Fibroblast of skin of scalp (primary cell): Measurements from ENCODE around the gene AKAP3.

Source experiments
- DNase-seq: peaks from one replicate; pipeline ENCODE4 v3.0.0-alpha.2; 2013

AKAP3 gene

DNA sequence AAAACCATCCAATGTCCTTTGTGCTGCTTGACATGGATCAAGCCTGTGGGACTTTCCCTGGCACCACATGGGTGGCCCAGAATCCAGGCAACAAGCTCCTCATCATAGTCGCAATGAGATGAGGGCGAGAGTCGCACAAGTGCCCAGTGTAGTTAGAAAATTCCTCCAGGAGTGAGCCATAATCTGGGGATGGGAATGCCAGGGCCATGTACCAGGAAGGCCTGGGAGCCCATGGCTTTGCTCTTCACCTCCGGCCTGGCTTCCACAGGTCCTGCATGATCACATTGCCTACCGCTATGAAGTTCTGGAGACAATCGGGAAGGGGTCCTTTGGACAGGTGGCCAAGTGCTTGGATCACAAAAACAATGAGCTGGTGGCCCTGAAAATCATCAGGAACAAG, 53.0 kb downstream of the AKAP3 start:
- no peak for DNase-seq

DNA sequence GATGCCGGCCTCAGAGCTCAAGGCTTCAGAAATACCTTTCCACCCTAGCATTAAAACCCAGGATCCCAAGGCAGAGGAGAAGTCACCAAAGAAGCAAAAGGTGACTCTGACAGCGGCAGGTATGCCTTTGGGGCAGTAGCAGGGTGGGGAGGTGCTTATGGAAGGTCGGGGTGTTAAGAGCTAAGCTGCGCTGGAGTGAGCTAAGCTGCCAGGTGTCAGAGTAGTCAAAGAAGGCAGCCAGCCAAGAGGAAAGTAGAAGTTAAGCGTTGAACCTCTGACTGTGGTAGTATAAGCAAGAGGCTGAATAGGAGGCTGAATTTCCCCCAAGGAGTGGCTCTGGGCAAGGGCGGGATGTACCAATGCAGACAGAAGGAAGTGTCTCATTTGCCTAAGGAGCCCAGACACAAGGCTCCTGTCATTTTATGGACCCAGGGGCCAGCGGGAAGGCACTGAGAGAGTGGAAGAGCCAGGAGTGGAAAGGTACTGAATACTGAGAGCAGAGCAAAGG, 57.6 kb downstream of the AKAP3 start:
- DNase-seq = no peak

DNA sequence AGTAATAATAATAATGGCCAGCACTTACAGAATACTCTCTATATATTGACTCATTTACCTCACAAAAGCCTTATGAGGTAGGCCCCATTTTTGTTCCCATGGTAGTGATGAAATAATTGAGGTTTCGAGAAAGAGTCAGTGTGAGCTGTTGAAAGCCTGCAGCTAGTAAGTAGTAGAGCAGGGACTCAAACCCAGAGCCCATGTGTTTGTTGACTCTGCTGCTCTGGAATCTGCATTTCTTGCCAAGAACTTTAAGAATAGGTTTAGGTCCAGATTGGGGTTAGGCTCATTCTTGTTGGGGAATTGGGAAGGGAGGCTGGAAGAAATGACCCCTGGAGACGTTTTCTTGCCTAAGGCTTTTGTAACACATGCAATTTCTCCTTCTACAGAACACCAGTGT, 58.9 kb downstream of the AKAP3 start:
- no peak for DNase-seq

DNA sequence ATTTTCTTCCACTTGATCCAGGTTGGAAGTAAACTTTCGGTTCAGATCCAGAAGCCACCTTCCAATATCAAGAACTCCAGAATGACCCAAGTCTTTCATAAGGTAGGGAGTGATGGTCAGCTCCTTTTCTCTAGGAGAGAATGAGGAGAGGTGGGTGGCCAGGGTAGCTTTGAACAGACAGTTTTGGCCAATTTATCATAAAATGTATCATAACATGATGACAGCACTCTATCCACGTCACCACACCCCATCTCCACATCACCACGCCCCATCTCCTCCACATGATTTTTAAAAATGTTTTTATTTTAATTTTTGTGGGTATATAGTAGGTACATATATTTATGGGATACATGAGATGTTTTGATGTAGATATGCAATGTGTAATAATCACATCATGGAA, 59.9 kb downstream of the AKAP3 start:
- DNase-seq = no peak

DNA sequence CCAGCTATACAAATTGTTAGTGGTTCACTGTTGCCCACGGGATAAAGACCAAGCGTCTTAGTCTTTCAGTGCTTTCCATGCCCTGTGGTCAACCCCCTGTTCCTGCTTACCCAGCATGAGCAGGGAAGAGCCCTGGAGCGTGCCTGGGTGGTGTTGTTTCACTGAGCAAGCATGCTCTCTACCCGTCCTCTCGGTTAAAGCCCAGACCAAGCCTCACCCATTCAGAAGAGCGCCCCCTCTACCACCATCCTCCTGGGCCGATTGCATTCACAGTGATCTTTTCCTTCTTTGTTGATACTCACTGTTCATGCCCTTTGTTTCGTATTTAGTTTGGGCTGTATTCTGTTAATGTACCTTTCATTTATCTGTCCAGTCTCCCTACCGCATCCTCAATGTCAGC, 61.7 kb downstream of the AKAP3 start:
- DNase-seq = no peak

DNA sequence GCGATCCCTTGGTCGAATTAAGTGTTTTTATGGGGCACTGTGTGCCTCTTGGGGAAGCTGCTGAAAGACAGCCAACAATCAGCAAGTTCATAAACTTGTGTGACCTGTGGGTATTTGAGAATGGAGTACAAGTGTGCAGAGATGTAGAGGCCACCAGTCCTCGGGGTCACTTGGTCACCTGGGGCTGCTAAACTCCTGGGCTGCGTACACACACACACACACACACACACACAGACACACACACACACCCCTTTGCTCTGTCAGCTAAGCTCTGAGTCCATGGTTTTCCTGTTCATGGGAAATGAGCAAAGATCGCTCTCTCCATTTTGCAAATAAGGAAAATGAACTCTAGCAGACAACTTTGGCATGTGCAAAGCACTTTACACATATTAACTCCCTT, 62.4 kb downstream of the AKAP3 start:
- DNase-seq = no peak

DNA sequence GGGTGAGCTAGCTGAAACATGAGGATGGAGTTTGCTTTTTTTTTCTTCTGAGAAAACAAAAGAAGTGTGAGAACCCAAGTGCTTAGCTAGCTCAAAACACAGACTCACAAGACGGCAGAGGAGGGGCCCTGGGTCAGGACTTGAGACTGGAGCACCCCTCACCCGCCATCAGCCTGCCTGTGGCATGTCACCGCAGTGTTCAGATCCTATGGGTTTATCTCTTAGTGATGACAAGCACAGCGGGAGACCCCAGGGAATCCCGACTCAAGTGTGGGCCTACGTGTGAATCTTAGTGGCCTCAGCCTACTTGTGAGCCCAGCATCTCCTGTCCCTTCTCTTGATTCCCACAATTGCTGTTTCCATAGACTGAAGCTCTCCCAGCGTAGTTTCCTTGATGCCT, 64.0 kb downstream of the AKAP3 start:
- no peak for DNase-seq

DNA sequence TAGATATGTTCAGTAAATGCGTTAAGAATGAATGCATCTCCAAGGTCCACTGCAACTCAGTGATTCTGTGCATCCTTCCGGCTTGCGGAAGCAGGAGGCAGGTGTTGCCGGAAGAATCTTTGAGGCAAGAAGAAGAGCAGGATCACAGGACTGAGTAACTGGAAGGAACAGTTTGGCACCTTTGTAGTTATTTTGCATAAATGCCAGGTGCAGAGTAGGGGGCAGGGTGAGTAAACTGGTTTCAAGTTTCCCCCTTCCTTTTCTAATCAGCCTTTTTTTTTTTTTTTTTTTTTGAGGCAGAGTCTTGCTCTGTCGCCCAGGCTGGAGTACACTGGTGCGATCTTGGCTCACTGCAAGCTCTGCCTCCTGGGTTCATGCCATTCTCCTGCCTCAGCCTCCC, 64.6 kb downstream of the AKAP3 start:
- no peak for DNase-seq

DNA sequence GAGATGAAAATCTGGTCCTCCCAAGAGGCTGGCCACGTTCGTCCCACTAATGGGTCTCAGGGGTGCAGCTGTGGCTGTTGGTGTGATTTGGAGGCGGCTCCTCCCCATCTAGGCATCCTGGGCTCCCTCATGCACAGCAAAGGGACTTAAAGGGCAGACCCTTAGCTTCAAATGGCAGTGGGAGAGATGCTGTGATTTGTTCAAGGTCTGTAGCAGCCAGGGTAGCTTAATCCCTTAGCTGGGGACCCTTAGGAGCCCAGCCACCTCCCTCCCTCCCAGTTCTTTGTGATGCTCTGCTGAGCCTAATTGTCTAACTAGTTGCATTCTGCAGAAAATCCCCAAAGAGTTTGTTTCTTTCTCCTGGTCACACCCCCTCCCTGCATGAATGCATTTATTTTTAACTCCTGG, 68.6 kb downstream of the AKAP3 start:
- DNase-seq = no peak

DNA sequence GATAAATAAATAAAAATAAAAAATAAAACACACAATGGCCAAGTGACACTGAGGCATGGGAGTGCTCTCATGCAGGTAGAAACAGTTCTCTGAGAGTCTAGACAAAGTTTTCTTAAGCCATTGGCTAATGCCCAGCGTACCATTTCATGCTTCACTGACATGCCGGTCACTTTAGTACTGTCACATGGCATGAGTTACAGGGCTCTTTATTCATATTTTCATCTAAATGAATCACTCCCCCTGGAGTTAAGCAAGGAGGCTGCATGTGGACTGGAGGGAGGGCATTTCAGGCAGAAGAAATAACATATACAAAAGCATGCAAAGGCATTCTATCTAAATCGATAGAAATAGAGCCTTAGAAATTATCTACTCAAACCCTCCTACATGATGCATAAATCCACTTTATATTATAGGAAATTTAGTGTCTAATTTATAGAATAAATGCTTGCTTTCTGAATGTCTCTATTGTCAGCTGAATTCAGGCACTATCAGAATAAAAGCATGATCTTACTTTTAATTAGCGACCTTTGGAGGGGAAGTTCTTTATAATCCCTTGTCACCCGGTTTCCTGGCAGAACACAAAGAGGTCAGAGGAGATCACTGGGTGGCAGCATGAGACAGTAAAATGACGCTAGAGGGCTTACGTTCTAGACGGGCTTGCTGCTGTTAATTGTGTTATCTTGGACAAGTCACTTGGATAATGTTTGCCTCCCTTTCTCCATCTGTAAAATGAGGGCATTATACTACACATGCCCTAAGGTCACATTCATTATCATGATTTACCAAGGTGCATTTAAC, 69.3 kb downstream of the AKAP3 start:
- peak; percentile 11 for DNase-seq

DNA sequence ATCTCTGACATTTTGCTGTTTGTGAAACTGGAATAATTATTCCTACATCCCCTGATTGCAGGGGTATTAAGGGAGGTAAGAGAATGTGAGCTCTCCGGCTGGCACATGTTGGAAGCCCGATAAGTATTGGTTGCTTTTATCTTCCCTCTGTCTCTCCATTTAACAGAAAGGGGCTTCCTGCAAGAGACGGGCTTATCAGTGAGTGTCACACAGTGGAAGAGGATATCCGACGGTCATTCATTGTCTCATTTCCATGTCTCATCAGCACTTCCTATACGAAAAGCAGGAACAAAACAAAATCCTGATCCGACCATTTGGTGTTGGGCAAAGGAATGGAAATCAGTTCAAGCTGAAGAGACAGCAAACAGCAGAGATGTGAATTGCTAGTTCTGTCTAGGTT, 76.2 kb downstream of the AKAP3 start:
- no peak for DNase-seq

DNA sequence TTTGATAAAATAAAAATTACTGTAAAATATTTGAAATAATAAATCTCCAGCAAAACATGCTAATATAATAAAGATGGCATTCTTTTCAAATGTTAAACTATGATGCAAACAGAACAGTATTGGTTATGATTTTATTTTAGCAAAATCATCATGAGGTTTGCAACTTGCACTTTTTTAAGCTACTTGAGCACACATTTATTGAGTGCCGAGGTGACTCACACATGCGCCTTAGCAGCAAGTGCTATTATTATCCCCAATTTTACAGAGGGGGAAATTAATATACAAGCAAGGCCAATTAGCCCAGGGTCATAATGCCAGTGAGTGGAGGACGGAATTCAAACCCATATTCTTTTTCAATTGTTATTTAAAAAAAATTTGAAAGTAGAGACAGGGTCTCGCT, 79.6 kb downstream of the AKAP3 start:
- no peak for DNase-seq

DNA sequence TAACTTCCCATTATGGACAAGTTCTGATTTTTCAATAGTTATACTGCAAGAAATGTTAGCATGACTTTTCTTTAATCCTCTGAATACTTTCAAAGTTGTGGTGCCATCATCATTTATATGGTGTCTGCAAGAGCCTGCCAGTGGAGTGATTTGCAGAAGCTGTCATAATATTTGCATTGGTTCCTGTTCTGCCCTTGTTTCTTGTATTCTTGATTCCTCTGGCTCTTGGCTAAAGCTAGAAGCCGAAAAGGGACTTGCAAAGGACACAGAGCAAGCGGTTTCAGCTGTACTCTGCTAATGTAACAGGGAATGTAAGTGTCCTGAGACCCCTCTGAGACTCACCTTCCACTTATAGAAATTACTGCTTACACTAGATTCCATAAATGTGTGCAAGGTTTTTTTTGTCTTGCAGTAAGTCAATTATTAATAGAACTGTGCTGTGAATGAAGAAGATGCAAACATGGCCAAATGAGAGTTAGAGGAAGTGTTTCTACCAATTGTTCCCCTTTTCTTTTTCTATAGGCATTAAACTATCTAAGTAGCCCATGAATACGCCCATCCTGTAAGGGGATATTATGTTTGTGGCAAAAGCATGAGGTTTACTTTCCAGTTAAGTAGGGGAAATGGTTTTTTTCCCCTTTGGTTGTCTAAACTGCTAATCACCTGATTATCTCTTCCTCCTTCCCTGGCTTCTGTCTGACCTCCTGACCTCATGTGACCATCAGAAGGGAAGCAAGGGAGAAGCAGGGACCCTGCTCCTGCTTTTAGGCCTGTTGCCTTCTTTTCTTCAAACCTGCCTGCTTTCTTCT, 81.6 kb downstream of the AKAP3 start:
- no peak for DNase-seq

DNA sequence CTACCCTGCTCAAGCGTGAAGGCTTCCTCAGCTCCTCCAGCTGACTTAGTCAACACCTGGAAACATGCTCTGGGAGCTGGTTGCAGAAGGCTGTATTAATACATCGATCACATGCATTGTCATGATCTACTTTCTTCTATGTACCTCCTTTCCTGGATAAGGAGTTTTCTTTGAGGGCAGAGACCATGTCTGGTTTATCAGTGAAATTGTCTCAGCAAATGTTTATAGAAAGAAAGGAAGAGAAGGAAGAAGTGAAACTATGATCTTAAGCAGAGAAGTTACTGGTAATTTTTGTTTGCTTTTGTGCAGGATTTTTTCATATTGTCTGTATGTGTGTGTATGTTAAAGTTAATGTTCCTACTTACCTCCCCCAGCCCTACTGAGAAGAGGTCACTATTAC, 82.4 kb downstream of the AKAP3 start:
- DNase-seq = no peak
